Type B pancreatic cell (in vitro differentiated cells): Measurements from ENCODE around the gene GRPR. TPM values are rescaled to one million over a fixed set of nuclear protein-coding genes. Genes with fewer than 3 reads are reported as not detected.

Source experiments
- DNase-seq: peaks from one replicate; pipeline ENCODE4 v3.0.0; 2021; ENCODE audit warnings: mixed read lengths; ENCODE audit not compliant: unreplicated experiment; ENCODE audit errors: extremely low spot score
- H3K27ac Mint-ChIP-seq: 2 replicates; pipeline ENCODE4 v1.8.0; 2021; ENCODE audit warnings: mild to moderate bottlenecking, mixed read lengths
- H3K27me3 Mint-ChIP-seq: 2 replicates; pipeline ENCODE4 v1.8.0; 2021; ENCODE audit warnings: mixed read lengths
- H3K36me3 Mint-ChIP-seq: 2 replicates; pipeline ENCODE4 v1.8.0; 2021; ENCODE audit warnings: mixed read lengths
- H3K4me1 Mint-ChIP-seq: one replicate; pipeline ENCODE4 v1.8.0; 2021; ENCODE audit warnings: mixed read lengths; ENCODE audit not compliant: unreplicated experiment
- H3K4me3 Mint-ChIP-seq: 2 replicates; pipeline ENCODE4 v1.8.0; 2021; ENCODE audit warnings: mild to moderate bottlenecking, mixed read lengths
- H3K9me3 Mint-ChIP-seq: 2 replicates; pipeline ENCODE4 v1.8.0; 2021; ENCODE audit warnings: mixed read lengths
- total RNA-seq: library from RNA; stranded (reverse); gene quantifications from 2 replicates; pipeline ENCODE4 v1.2.1, GENCODE V29; 2021; ENCODE audit warnings: low replicate concordance
- TF ChIP-seq, protein P1 (sequence below): fragments of 200-600 bp; sonication (generic); conservative IDR thresholded peaks from 2 replicates; pipeline ENCODE4 v1.5.0; 2021; ENCODE audit warnings: antibody characterized with exemption, mild to moderate bottlenecking

GRPR gene
- total RNA-seq, 1 donor from 2014 or later, result 3.4 TPM

GRCh38 chrX:16188687-16189086 lies 65.3 kb downstream of the GRPR start:
- Mint-ChIP-seq H3K9me3 (no peaks in the 10 kb centered on the region), H3K27me3 (peaks cover 7% of the 10 kb centered on the region), H3K4me3 (no peak overlapping the region), H3K36me3 (no peaks in the 10 kb centered on the region), H3K27ac (no peak overlapping the region), H3K4me1 (peaks cover 9% of the 10 kb centered on the region)
- TF ChIP-seq, protein P1, sequence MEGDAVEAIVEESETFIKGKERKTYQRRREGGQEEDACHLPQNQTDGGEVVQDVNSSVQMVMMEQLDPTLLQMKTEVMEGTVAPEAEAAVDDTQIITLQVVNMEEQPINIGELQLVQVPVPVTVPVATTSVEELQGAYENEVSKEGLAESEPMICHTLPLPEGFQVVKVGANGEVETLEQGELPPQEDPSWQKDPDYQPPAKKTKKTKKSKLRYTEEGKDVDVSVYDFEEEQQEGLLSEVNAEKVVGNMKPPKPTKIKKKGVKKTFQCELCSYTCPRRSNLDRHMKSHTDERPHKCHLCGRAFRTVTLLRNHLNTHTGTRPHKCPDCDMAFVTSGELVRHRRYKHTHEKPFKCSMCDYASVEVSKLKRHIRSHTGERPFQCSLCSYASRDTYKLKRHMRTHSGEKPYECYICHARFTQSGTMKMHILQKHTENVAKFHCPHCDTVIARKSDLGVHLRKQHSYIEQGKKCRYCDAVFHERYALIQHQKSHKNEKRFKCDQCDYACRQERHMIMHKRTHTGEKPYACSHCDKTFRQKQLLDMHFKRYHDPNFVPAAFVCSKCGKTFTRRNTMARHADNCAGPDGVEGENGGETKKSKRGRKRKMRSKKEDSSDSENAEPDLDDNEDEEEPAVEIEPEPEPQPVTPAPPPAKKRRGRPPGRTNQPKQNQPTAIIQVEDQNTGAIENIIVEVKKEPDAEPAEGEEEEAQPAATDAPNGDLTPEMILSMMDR, result no peak
- DNase-seq, result no peak

GRCh38 chrX:16191605-16192004 lies 68.2 kb downstream of the GRPR start:
- H3K4me3 Mint-ChIP-seq, result no peak overlapping the region
- H3K27ac Mint-ChIP-seq, result no peak overlapping the region
- no peaks in the 10 kb centered on the region for H3K36me3 Mint-ChIP-seq
- H3K27me3 Mint-ChIP-seq, result no peaks in the 10 kb centered on the region
- TF ChIP-seq, protein P1, result no peak
- no peaks in the 10 kb centered on the region for H3K4me1 Mint-ChIP-seq
- no peaks in the 10 kb centered on the region for H3K9me3 Mint-ChIP-seq
- no peak for DNase-seq

GRCh38 chrX:16196829-16197228 lies 73.5 kb downstream of the GRPR start:
- TF ChIP-seq, protein P1, result no peak
- Mint-ChIP-seq H3K9me3 (no peaks in the 10 kb centered on the region), H3K4me1 (no peaks in the 10 kb centered on the region), H3K4me3 (no peak overlapping the region), H3K36me3 (no peaks in the 10 kb centered on the region), H3K27ac (no peak overlapping the region), H3K27me3 (no peaks in the 10 kb centered on the region)
- no peak for DNase-seq

- H3K27ac Mint-ChIP-seq, result no peak overlapping the region
- no peaks in the 10 kb centered on the region for H3K36me3 Mint-ChIP-seq
- H3K4me3 Mint-ChIP-seq, result no peak overlapping the region
- H3K27me3 Mint-ChIP-seq, result no peaks in the 10 kb centered on the region
- no peaks in the 10 kb centered on the region for H3K9me3 Mint-ChIP-seq
- TF ChIP-seq, protein P1, result no peak
- no peak for DNase-seq
- no peaks in the 10 kb centered on the region for H3K4me1 Mint-ChIP-seq
These were observed 76.0 kb downstream of the GRPR start for GRCh38 chrX:16199343-16199742.

DNA sequence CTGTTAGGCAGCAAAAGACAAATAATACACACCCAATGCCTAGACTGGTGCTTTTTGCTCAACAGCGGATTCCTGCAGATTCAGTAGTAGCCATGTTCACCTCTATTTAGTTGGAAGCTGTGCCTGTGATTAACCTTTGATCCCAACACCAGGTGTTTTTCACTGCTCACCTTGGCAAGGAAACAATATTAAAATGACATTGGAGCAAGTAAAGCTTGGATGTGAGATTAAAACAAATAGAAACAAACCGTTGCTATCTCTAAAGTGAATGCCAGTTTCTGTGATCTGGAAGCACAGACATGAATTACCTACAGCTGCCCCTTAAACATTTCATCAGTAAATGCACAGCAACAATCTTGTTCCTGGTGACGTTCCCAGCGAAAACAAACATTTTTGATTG lies 79.6 kb downstream of the GRPR start:
- Mint-ChIP-seq H3K9me3 (no peaks in the 10 kb centered on the region), H3K4me1 (no peaks in the 10 kb centered on the region), H3K36me3 (no peaks in the 10 kb centered on the region), H3K4me3 (no peak overlapping the region), H3K27me3 (no peaks in the 10 kb centered on the region), H3K27ac (no peak overlapping the region)
- DNase-seq, result no peak
- TF ChIP-seq, protein P1, result no peak

Other genes with a start within 250 kb of the GRPR start
- 0.26 TPM in 1 of 2 replicates, not detected in the other for gene MAGEB17, start 43.9 kb downstream of the GRPR start, total RNA-seq